ENCODE data around the gene PASK. TPM values are rescaled to one million over a fixed set of nuclear protein-coding genes. Genes with fewer than 3 reads are reported as not detected.

The PASK gene
- total RNA-seq, 2 experiments from 2014 or later, result 55.5 to 62.0 TPM

- peaks cover 2% of the 10 kb centered on the region for H3K27me3 Mint-ChIP-seq
- H3K4me1 Mint-ChIP-seq, result peaks cover 3% of the 10 kb centered on the region
- CTCF ChIA-PET, result no interaction called here
- POLR2A ChIA-PET, result no interaction called here
- H3K36me3 Mint-ChIP-seq (ENCODE audit: low read depth), result no peaks in the 10 kb centered on the region
- DNase-seq, result peak; percentile 17
- no peaks in the 10 kb centered on the region for H3K9me3 Mint-ChIP-seq
- no peak overlapping the region for H3K27ac Mint-ChIP-seq
- H3K4me3 Mint-ChIP-seq, result no peak overlapping the region
Observed at GRCh38 chr2:241064008-241064801, 85.1 kb downstream of the PASK start.

GRCh38 chr2:241063587-241063986 lies 85.7 kb downstream of the PASK start:
- no peak for DNase-seq
- Mint-ChIP-seq H3K9me3 (no peaks in the 10 kb centered on the region), H3K4me3 (no peak overlapping the region), H3K36me3 (ENCODE audit: low read depth) (no peaks in the 10 kb centered on the region), H3K27ac (no peak overlapping the region), H3K27me3 (peaks cover 2% of the 10 kb centered on the region), H3K4me1 (peaks cover 3% of the 10 kb centered on the region)
- CTCF ChIA-PET, result no interaction called here
- POLR2A ChIA-PET, result no interaction called here

- Mint-ChIP-seq H3K27me3 (peaks cover 2% of the 10 kb centered on the region), H3K9me3 (no peaks in the 10 kb centered on the region), H3K27ac (no peak overlapping the region), H3K4me1 (peaks cover 3% of the 10 kb centered on the region), H3K4me3 (no peak overlapping the region), H3K36me3 (ENCODE audit: low read depth) (no peaks in the 10 kb centered on the region)
- POLR2A ChIA-PET, result no interaction called here
- DNase-seq, result no peak
- CTCF ChIA-PET, result no interaction called here
Observed at GRCh38 chr2:241063093-241063551, 86.2 kb downstream of the PASK start.

- ChIA-PET POLR2A (no interaction called here), CTCF (no interaction called here)
- Mint-ChIP-seq H3K9me3 (no peaks in the 10 kb centered on the region), H3K4me3 (no peak overlapping the region), H3K27ac (no peak overlapping the region), H3K4me1 (peaks cover 3% of the 10 kb centered on the region), H3K27me3 (peaks cover 2% of the 10 kb centered on the region), H3K36me3 (ENCODE audit: low read depth) (no peaks in the 10 kb centered on the region)
- no peak for DNase-seq
Observed at GRCh38 chr2:241062389-241063092, 86.7 kb downstream of the PASK start.

GRCh38 chr2:241061275-241061674 lies 88.0 kb downstream of the PASK start:
- Mint-ChIP-seq H3K36me3 (ENCODE audit: low read depth) (no peaks in the 10 kb centered on the region), H3K4me3 (no peak overlapping the region), H3K27ac (no peak overlapping the region), H3K9me3 (no peaks in the 10 kb centered on the region), H3K4me1 (peaks cover 3% of the 10 kb centered on the region), H3K27me3 (peaks cover 2% of the 10 kb centered on the region)
- no peak for DNase-seq
- POLR2A ChIA-PET, result no interaction called here
- CTCF ChIA-PET, result interaction anchor here (0.7 kb wide), 1 partner anchor 116 kb away, joined by 3 read pairs; no protein-coding TSS in a partner anchor

Other genes with a start within 250 kb of the PASK start
- gene CROCC2, start 243.1 kb downstream of the PASK start, total RNA-seq, result not detected
- 1 to 10 TPM; 6.1 to 8.6 TPM for gene SNED1, start 150.9 kb downstream of the PASK start, total RNA-seq
- gene MTERF4, start 47.2 kb downstream of the PASK start, total RNA-seq, result 10 to 100 TPM; 38.0 to 41.0 TPM
- 100 to 1,000 TPM in 1 of 2 experiments, 10 to 100 TPM in 1; 89.5 to 110 TPM for gene PPP1R7, start 995 bp upstream of the PASK start, total RNA-seq
- gene ANO7, start 39.2 kb upstream of the PASK start, total RNA-seq, result under 1 TPM; 0.12 TPM
- gene HDLBP, start 166.2 kb upstream of the PASK start, total RNA-seq, result 100 to 1,000 TPM; 198 to 203 TPM
- 100 to 1,000 TPM; 195 to 211 TPM for gene SEPTIN2, start 166.5 kb upstream of the PASK start, total RNA-seq
- gene FARP2, start 206.8 kb upstream of the PASK start, total RNA-seq, result 10 to 100 TPM; 18.2 to 18.4 TPM

Data from activated CD4-positive, alpha-beta T cell treated with anti-CD3 and anti-CD28 coated beads, Interleukin-2, amount 10 ng/mL, durations not matched to agents 7 days and 5 days (primary cell).